UCSD-AML1 (cell line): ENCODE results near the gene SBNO2.
A peak's percentile ranks its signal among the peaks of the same experiment; 100 is the strongest.
"Not testable (repeated sequence)": the region's sequence is repeated elsewhere in the genome, so short reads cannot be mapped to it uniquely, and the experiment has no call there.

Source experiments
- DNase-seq: peaks from one replicate; lab custom pipeline; 2025; ENCODE audit not compliant: unreplicated experiment; lab: John Stamatoyannopoulos, UW

SBNO2 gene

DNA sequence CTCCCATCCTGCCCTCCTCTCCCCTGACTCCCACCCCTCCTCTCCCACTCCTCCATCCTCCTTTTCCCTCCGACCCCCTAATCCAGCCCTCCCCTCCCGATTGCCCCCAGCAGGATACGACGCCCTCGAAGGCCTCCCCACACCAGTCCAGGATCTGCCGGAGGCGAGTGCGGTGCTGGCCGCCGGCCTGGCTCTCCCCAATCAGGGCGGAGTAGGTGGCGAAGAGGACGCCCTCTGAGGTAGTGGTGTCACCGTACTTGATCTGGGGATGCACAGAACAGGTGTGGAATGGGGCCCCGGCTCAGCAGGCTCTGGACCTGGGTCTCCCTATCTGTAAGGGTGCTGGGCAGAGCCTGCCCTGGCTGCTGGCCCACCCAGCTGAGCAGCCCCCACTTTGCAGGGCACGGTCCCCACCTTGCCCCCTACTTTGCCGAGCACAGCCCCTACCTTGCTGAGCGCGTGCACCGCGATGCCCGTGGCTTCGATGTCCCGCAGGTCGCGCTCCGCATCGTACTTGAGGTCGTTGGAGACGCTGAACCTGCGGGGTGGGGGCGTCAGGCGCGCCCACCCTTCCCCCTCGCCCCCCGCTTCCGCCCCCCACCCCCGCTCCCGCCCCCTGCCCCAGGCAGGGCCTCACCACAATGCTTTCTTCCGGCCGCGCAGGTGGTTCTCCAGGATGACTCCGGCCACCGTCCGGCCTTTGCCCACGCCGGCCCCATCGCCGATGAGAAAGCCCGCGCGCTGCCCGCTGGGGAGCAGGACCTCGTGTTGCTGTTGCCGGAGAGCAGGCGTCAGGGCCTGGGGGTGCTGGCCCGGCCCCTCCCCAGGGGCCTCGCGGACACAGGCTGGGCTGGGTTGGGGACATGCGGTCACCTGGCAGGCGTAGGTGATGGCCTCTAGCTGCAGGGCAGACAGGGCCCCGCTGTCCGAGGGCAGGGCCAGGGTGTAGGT is 51.8 kb downstream of the SBNO2 start:
- DNase-seq = no peak

GRCh38 chr19:1121395-1121794 is 52.7 kb downstream of the SBNO2 start:
- DNase-seq = no peak

DNA sequence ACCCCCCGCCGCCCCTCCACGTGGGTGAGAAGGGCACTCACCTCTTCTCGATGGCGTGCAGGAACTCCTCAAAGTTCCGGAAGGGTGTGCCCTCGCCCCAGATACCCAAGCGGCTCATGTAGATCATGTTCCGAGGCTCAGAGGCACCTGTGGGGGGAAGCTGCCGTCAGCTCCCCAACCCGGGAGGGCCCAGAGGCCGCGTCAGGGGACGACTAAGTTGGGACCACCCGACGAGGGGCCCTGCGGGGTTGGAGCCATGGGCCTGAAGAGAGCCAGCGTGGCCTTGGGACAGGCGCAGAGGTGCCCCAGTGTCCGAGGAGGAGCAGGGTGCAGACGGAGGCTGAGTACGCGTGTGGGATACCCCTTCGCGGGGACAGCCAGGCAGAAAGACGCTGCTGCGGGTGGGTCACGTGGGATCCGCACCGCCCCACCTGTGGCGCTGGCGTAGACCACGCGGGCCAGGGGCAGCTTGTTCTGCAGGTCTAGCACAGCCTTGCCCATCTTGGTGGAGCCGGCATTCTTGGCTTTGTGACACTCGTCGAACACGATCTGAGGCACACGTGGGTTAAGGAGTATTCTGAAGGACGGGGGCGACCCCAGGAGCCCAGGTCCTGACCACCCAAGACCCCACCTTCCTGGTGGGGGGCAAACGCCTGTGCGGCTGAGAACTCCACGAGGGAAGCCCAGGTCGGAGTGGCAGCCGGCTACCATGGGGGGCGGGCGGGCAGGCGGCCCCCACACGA is 54.4 kb downstream of the SBNO2 start:
- DNase-seq = no peak

DNA sequence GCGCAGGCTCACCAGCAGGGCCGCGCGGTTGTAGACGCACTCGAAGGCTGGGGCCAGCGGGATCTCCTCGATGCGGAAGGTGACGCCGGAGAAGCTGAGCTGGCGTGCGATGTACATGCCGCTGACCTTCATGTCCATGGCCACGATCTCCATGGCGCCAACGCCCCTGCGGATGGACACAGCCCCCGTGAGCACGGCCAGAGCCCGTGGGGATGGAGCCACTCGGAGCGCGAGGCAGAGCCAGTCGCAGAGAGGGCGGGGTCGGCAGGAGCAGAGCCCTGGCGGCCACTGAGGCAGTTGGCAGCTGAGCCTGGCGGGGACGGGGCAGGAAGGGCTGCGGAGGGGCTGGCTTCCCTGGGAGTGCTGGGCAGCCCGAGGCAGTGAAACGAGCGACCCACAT is 55.1 kb downstream of the SBNO2 start:
- DNase-seq = no peak

DNA sequence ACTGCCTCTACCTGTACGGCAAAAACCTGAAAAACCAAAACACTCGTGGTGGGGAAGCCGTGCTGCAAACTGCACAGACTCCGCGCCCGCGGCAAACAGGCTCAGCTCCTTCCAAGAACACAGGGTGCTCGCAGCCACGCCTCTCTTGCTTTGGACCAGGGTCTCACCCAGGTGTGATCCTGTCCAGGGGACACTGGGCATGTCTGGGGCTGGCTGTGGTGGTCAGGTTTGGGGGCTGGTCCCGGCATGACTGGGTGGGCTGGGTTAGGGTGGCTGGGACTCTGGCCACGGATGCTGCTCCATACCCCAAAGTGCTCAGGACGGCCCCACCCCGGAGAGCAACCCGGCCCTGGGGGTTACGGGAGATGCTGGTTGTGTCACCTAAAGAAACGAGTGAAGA is 56.4 kb downstream of the SBNO2 start:
- DNase-seq = no peak

DNA sequence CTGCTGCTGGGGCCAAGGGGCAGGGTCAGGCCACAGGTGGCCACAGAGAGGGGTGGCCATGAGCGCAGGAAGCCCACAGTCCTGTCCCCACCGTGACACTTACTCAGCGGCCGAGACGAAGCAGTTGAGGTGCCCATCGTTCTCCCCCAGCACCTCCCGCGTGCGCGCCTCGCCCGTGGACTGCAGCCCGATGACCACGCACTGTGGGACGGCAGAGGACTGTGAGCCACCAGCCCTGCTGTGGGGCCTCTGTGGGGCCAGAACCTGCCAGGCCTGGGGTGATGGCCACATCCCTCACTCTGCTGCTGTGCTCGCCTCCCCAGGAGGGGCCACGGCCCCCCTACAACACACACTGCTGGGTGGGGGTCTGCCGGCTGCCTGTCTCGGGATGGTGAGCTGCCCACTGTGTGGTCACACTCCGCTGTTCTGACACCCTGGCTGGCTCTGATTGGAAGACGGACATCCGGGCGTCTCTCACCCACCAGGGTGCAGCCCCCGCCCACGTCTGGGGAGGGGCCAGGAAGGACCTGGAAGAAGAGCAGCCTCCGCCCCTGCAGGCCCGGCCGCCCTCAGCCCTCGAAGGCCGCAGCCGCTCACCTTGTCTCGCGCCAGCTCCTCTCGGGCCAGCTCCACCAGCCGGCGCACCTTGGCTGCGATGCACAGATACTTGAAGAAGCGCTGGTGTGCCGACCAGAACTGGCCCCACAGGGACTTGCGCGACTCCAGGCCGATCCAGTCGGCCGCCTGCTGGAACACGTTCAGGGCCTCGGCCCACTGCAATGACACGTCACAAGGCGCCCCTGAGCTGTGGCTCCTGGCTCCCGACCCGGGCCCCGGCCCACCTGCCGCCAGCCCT is 57.1 kb downstream of the SBNO2 start:
- no peak for DNase-seq

DNA sequence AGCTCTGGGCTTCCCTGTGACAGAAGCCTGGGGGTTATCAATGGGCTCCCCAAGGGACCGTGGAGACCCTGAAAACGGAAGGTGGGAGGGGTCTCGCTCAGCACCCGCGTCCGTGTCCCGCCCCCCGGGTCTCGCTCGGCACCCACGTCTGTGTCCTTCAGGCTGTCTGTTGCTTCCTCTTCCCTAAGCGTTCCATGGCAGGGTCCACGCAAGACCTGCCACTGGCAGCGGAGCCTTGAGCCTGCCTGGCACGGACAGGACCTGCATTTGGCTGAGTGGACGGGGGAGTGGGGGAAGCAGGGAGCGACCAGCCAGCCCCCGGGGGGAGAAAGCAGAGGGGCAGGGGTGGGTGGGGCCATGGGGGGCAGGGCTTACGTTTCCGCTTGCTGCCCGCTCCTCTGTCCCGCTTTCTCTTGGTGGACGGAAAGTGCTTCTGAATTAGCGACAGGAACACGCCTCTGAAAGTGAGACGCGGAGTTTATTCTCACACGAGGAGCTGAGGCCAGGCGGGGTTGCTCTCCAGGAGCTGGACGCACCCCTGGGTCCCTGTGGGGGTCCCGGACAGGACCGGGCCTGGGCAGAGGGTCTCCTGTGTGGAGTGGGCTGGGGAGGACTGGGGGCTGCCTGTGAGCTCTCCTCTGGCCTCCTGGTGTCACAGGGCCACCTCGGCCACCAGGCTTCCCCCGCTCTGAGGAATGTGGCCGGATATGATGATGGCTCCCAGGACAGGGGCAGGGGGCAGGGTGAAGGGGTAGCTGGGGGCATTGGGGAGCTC is 58.2 kb downstream of the SBNO2 start:
- DNase-seq = no peak

DNA sequence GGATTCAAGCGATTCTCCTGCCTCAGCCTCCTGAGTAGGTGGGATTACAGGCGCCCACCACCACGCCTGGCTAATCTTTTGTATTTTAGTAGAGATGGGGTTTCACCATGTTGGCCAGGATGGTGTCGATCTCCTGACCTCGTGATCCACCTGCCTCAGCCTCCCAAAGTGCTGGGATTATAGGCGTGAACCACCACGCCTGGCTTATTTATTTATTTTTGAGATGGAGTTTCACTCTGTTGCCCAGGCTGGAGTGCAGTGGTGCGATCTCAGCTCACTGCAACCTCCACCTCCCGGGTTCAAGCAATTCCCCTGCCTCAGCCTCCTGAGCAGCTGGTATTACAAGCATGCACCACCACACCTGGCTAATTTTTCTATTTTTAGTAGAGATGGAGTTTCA is 59.3 kb downstream of the SBNO2 start:
- not testable (repeated sequence) for DNase-seq

GRCh38 chr19:1113986-1114483 is 60.0 kb downstream of the SBNO2 start:
- DNase-seq = no peak

- peak; percentile 76 for DNase-seq
Observed at GRCh38 chr19:1113030-1113985, 60.8 kb downstream of the SBNO2 start.

- DNase-seq = no peak
Observed at GRCh38 chr19:1112268-1113029, 61.6 kb downstream of the SBNO2 start.

- no peak for DNase-seq
Observed at GRCh38 chr19:1111641-1112267, 62.3 kb downstream of the SBNO2 start.

GRCh38 chr19:1110809-1111640 is 63.0 kb downstream of the SBNO2 start:
- DNase-seq = no peak

DNA sequence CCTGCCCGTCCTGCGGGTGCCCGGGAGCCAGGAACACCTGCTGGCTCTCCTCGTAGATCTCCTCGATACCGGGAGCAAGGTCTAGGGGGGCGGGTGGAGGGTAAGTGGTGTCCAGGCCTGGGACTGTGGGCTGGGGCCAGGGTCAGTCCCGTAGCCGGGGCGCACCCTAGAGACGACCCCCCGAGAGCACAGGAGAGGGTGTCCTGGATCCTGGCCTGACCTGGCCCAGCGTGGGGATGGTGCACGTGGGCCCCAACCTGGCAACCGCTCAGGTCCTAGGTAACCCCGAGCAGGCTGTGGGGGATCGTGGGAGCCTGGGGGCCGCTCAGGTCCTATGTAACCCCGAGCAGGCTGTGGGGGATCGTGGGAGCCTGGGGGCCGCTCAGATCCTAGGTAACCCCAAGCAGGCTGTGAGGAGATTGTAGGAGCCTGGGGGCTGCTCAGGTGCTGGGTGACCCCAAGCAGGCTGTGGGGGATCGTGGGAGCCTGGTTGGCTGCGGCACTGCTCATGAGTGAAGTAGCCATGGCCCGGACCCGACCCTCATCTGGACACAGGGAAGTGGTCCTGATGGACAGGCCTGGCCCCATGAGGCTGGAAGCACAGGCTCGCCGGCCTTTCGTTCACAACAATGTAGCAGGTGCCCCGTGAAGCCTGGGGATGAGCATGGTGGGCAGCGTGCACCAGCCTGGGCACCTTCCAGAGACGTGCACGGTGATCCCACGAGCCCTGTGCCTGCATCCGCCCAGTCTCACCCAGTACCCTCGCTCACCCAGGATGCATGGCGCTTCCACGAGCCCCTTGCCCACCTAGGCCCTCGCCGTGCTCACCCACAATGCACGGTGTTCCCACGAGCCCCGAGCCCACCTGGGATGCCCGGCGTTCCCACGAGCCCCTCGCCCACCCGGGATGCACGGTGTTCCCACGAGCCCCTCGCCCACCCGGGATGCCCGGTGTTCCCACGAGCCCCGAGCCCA is 64.1 kb downstream of the SBNO2 start:
- DNase-seq = no peak

DNA sequence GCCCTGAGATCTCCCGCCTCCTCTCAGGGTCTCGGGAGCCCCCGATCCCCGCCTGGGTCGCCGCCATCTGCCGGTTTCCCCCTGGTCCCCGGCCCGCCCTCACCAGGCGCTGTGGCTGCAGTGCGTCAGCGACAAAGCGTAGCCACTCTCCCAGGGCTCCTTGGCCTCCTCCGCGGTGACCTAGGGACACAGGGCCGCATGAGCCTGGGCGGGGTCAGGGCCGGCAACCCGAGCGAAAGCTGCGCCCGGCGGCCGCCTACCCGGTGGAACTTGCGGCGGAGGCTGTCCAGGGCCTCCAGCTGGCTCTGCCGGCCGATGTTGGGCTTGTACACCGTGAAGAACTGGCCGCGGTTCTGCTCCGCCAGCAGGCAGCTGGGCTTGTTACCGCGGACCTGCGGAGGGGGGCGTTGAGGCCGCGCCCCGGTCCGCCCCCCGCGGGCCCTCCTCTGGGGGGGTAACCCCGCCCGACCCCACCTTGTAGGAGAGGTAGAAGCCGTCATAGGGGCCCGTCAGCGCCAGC is 65.0 kb downstream of the SBNO2 start:
- DNase-seq = no peak
